Hematopoietic multipotent progenitor cell (in vitro differentiated cells): ENCODE results near the gene ZMIZ1. TPM values are rescaled to one million over a fixed set of nuclear protein-coding genes. Genes with fewer than 3 reads are reported as not detected.
A peak's percentile ranks its signal among the peaks of the same experiment; 100 is the strongest.

Experiments used
- DNase-seq, 3 donors: peaks; one replicate each; pipeline ENCODE4 v3.0.0-alpha.2; 2011 to 2015; ENCODE audit warnings: low read depth in 2 of 3, low spot score in 2 of 3
- total RNA-seq: library from RNA; depleted of rRNA; stranded (reverse); fragments of >200 nt; gene quantifications from one replicate; pipeline ENCODE4 v1.2.3, GENCODE V29; 2012

ZMIZ1 gene
- total RNA-seq, 1 donor = 114 TPM

GRCh38 chr10:79180414-79181221 lies 111.9 kb downstream of the ZMIZ1 start:
- DNase-seq = no peak

GRCh38 chr10:79181227-79181626 lies 112.5 kb downstream of the ZMIZ1 start:
- no peak for DNase-seq

- no peak for DNase-seq
These were observed 113.1 kb downstream of the ZMIZ1 start for GRCh38 chr10:79181698-79182521.

DNA sequence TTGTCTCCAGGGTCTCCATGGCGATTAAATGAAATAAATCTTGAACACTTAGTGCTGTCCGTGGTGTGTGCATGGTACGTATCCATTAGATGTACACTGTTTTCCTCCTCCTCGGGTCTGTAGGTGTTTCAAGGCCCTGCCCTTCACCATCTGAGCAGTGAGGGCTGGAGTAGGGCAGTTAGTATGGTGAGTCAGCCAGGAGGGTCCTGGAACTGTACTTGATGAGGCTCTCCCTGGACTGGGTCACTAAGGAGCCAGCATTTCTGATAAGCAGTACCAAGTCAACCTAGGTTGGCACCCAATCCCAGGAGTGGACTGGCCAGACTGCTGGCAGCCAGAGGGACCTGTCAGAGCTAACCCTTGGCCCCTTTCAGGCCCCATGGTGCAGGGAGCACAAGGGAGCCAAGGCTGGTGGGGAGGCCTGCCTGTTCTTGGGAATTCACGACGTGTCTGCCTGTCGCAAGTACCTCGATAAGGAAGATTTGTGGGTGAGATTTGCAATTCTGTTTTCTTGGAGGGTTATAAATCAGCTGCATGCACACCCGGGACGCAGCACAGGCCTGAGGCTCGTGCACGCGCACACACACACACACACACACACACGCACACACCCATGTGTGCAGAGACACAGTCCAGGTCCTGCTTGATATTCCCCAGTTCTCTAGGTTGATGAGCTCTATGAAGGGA lies 114.2 kb downstream of the ZMIZ1 start:
- DNase-seq = peak in 1 of 3 donors; percentile 52

DNA sequence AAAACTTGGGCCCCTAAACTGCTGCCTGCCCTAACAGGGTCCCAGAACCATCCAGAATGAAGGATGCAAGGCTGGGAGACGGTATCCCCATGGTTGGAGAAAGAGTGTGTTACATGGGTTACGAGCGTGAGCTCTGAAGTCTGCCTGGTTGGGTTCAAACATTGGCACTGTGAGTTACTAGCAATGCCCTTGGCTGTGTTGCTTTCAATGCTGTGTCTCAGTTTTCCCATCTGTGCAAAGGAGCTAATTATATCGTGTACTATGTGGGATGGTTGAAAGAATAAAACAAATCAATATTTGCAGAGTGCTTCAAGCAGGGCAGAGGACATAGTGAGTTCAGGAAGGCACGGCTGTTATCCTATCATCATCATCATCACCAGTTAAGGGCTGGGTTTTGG lies 114.7 kb downstream of the ZMIZ1 start:
- DNase-seq = no peak

DNA sequence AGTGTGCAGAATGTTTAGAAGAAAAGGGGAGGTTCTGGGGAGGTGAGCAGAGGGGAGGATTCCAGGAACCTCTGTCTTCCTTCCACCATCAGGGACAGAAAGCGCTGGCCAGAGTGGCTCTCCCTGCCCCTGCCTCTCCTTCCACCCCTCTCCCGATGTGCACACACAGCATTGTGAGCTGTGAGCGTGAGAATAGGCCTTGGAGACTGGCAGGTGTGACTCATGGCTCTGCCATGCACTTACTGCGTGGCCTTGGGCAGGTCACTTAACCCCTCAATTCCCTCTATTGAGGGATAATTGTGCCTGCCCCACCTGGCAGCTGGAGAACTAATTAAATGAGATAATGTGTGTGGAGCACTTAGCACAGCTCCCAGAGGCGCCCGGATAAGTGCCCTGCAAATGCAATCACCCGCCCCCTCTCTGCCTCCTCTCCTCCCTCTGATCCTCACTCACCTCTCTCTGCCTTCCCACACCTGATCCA lies 115.4 kb downstream of the ZMIZ1 start:
- no peak for DNase-seq

GRCh38 chr10:79184657-79185056 lies 115.9 kb downstream of the ZMIZ1 start:
- DNase-seq = no peak

GRCh38 chr10:79185067-79185774 lies 116.5 kb downstream of the ZMIZ1 start:
- DNase-seq = no peak

GRCh38 chr10:79185796-79186374 lies 117.1 kb downstream of the ZMIZ1 start:
- DNase-seq = no peak

- DNase-seq = no peak
These were observed 117.8 kb downstream of the ZMIZ1 start for GRCh38 chr10:79186486-79187120.

GRCh38 chr10:79187121-79187940 lies 118.6 kb downstream of the ZMIZ1 start:
- DNase-seq = no peak

GRCh38 chr10:79188154-79188965 lies 119.6 kb downstream of the ZMIZ1 start:
- no peak for DNase-seq

GRCh38 chr10:79189181-79189580 lies 120.4 kb downstream of the ZMIZ1 start:
- DNase-seq = peak in 1 of 3 donors; percentile 54

GRCh38 chr10:79189853-79190435 lies 121.2 kb downstream of the ZMIZ1 start:
- DNase-seq = no peak

DNA sequence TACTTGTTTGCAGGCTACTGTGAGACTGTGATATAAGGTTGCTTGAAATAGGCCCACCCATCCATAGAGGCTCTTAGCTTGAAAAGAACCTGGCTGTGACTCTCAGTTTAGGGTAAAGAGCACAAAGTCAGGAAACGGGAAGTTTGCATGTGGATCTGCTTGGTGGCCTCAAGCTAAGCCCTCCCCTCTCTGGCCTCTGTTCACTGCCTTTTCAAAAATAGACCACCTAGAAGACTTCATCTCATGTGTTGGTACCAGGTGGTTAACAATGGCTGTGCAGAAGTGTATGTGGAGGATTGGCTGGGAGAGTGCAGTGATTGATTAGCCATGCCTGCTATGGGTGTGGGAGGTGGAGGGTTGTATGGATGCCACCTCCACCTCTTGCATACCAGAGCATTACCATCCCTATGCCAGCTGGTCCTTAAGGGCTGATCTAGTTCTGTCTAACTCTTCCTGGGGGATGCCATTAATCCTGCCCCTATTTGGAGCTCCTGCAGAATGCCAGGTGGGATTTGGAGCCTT lies 122.0 kb downstream of the ZMIZ1 start:
- DNase-seq = no peak

GRCh38 chr10:79191951-79192676 lies 123.3 kb downstream of the ZMIZ1 start:
- DNase-seq = no peak

- no peak for DNase-seq
These were observed 123.9 kb downstream of the ZMIZ1 start for GRCh38 chr10:79192677-79193003.
